HG03457 (cell line): ENCODE results near the gene TTYH1.

Experiments
- ATAC-seq: cut with Tn5 transposase; IDR thresholded peaks from one replicate; pipeline ENCODE4 v1.9.1; 2021; ENCODE audit warnings: moderate number of reproducible peaks; ENCODE audit not compliant: unreplicated experiment

TTYH1 gene

GRCh38 chr19:54421169-54421516, 5.9 kb downstream of the TTYH1 start:
- ATAC-seq = no peak

- ATAC-seq = no peak
Measured at GRCh38 chr19:54421521-54421920, 6.3 kb downstream of the TTYH1 start.

DNA sequence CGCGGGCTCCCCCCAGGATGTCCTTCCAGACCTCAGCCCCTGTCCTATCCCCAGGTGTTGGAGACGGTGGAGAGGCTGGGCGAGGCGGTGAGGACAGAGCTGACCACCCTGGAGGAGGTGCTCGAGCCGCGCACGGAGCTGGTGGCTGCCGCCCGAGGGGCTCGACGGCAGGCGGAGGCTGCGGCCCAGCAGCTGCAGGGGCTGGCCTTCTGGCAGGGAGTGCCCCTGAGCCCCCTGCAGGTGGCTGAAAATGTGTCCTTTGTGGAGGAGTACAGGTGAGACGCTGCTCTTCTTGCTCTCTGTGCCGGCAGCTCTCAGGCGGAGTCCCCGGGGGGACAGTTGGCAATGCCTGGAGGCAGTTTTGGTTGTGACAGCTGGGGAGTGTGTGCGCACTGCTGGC, 6.9 kb downstream of the TTYH1 start:
- ATAC-seq = no peak

- ATAC-seq = no peak
Measured at GRCh38 chr19:54424201-54424600, 8.9 kb downstream of the TTYH1 start.

DNA sequence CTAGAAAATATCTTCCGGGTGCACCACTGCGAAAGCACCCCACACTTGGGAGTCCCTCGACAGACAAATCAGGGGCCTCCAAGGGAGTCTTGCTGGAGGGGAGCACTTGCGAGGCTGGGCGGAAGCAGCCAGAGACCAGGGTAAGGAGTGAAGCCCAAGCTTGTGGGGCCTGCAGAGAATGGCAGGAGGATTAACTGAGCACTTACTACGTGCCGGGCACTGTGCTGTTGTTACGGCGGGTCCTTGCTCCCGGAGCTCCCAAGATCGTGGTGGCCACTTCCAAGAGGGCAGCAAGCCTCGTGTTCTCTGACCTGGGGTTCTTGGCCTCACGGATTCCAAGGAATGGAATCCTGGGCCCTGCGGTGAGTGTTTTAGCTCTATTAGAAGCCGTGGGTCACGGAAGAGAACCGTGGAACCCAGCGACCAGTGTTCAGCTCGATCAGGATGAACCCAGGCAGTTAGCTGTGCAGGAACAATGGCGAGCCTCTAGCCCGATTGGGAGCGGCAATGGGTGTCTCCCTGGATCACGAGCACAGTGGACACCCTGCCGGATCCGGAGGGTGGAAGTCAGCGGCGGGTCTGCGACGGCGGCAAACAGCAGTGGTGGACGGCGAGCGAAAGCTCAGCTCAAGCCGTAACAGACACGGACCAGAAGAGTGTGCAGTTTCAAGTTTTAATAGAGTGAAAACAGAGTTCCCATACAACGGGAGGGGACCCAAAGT, 9.6 kb downstream of the TTYH1 start:
- no peak for ATAC-seq

- no peak for ATAC-seq
Measured at GRCh38 chr19:54425382-54425723, 10.1 kb downstream of the TTYH1 start.

DNA sequence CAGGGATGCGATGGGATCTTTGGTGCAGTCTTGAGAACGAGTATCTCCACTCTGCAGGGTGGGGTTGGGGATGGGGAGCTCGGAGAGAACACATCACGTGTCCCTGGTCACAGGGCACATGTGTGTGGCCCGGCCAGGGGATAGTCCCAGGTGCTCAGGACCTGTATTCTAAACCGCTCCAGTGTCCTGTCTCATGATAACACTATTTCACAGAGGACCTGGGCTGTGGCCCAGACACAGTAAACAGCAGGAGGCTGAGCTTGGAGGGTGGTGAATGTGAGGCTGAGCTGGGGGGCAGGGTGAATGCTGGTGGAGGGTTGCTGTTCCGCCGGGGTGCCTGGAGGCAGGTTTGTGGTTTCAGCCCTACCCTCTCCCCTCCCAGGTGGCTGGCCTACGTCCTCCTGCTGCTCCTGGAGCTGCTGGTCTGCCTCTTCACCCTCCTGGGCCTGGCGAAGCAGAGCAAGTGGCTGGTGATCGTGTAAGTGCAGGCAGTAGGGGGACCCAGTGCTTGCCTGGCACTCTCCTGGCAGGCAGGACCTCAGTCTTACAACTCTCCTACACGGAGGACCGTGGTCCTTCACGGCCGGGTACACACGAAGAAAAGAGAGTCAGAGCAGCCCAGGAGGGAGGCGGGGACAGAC, 11.1 kb downstream of the TTYH1 start:
- ATAC-seq = no peak

DNA sequence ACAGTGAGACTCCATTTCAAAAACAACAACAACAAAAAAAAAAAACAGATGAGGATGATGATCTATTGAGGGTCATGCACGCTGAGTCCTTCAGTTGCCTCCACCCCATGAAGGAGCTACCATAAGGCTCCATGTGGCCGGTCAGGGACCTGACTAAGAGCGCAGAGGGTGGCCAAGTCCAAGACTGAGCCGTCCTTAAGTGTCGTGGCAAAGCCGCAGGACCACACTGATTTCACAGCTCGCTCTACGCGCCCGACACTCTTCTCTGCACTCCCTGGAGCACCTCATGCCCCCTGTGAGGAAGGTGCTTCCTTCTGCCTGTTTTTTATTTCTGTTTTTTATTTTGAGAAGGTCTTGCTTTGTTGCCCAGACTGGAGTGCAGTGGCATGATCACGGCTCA, 12.3 kb downstream of the TTYH1 start:
- no peak for ATAC-seq

DNA sequence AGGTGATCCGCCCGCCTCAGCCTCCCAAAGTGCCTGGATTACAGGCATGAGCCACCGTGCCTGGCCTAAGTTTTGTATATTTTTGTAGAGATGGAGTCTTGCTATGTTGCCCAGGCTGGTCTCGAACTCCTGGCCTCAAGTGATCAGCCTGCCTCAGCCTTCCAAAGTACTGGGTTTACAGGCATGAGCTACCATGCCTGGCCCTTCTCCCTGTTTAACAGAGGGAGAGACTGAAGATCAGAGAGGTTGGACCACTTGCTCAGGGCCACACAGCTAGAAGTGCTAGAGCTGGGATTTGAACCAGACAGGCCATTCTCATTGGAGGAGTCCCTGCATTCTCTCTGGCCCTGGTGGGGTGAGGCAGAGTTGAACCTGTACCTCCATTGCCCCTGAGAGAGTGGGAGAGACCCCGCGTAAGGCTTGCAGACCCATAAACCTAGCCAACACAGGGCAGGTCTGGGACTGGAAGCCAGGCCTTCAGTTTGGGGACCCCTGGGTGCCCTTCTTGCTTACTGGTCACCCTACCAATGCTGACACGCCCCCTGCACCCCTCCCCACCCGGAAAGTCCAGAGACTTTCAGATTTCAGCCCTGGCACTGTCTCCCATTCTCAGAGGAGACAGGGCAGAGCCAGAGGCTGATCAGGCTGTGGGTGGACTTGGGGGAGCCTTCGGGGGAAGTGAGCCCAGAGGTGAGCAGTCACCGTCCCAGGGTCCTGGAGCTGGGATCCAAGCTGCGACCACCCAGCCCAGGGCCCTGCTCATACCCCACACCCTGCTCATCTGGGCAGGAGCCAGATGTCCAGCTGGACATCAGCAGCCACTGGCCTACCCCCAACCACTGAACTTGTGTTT, 13.3 kb downstream of the TTYH1 start:
- ATAC-seq = no peak

GRCh38 chr19:54429176-54429495, 13.9 kb downstream of the TTYH1 start:
- no peak for ATAC-seq

DNA sequence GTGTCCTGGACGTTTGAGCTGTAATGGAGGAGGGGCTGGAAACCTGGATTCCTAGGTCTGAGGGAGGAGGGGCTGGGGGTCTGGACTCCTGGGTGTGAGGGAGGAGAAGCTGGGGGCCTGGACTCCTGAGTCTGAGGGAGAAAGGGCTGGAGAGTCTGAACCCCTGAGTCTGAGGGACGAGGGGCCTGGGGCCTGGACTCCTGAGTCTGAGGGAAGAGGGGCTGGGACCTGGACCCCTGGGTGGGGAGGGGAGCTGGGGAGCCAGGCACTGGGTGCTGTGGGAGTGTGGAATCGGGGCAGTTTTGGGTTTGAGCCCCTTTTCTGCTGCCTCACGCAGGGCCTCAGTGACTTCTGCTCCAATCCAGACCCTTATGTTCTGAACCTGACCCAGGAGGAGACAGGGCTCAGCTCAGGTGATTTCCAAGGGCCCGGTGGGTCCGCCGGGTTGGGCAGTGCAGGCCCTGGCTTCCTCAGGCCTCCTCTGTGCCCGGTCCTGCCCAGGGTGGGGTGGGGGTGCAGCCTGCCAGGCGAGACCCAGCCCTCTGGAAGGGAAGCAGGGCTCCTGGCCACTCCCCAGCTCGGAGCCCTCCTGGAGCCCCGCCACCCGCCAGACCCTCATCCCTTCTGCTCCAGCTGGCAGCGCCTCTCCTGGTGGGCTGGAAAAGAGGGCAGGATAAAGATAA, 14.4 kb downstream of the TTYH1 start:
- ATAC-seq = no peak

GRCh38 chr19:54430306-54431254, 15.3 kb downstream of the TTYH1 start:
- ATAC-seq = no peak

DNA sequence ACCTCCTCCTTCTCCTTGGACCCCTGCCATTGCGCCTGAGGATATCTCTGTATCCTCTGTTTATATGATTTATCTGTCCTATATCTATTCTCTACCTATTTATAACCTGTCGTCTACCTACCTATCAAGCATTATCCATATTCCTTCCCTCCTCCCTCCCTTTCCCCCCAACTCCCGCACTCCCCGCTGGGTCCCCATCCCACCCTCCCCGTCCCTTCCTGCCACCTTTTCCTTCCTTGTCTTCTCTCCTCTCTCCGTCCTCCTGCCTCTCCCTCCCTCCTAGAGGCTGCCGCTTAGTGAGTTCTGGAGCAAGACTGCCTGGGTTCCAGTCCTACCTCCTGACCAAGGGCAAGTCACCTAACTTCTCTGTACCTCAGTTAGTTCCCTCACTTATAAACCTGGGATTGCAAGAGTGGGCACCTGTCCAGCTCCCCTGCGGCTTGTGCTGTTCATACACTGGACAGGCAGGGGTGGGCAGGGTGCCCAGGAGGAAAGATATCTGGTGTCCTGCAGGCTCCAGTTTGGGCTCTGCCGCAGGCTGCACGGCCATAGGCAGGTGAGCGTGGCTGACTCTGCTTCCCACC, 16.1 kb downstream of the TTYH1 start:
- no peak for ATAC-seq

DNA sequence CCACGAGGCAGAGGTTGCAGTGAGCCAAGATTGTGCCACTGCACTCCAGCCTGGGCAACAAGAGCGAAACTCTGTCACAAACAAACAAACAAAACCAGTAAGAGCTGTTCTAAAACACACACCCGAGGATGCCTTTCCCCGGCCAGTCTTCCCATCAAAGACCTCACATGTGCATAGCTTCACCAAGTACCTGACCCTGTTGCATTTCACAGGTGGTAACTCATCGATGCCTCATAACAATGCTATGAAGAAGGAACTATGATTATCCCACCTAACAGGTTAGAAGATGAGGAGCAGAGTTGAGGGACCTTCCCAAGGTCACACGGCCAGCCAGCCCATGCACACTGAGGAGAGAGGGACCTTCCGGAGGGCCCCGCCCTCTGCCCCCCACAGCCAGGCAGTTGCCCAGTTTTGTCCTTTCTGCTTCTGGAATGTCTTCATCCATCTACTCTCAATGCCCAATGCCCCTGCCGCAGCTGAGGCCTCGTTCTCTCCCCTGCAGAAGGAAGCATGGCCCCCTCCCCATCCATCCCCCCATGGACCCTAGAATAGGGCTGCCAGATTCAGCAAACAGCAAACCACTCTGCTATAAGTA, 17.0 kb downstream of the TTYH1 start:
- ATAC-seq = no peak

- no peak for ATAC-seq
Measured at GRCh38 chr19:54433697-54434096, 18.4 kb downstream of the TTYH1 start.

GRCh38 chr19:54434112-54434872, 19.0 kb downstream of the TTYH1 start:
- ATAC-seq = no peak

DNA sequence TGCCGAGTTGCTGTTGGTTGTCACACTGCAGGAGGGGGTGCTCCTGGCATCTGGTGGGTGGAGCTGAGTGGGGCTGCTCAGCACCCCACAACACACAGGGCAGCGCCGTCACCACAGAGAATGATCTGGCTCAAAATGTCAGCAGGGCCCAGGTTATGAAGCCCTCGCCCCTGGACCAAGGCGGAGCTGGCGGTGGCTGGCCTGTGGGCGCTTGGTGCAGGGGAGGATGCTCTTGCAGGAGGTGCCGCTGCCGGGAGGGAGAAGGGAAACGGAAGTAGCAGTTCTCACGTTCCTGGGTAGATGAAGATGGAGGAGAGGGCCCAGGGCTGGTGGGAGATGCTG, 19.6 kb downstream of the TTYH1 start:
- ATAC-seq = no peak

DNA sequence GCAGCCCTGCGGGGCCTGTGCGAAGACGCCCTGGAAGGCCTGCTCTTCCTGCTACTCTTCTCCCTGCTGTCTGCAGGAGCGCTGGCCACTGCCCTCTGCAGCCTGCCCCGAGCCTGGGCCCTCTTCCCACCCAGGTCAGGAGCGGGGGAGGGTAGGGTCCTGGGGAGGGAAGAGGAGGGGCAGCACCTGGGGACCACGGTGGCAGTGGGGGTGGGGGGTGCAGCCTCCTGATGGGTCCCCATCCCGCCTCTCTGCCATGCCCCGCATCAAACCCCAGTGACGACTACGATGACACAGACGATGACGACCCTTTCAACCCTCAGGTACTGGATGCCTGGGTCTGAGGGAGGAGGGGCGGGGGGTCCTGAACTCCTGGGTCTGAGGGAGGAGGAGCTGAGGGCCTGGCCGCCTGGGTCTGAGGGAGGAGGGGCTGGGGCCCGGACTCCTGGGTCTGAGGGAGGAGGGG, 20.3 kb downstream of the TTYH1 start:
- no peak for ATAC-seq

DNA sequence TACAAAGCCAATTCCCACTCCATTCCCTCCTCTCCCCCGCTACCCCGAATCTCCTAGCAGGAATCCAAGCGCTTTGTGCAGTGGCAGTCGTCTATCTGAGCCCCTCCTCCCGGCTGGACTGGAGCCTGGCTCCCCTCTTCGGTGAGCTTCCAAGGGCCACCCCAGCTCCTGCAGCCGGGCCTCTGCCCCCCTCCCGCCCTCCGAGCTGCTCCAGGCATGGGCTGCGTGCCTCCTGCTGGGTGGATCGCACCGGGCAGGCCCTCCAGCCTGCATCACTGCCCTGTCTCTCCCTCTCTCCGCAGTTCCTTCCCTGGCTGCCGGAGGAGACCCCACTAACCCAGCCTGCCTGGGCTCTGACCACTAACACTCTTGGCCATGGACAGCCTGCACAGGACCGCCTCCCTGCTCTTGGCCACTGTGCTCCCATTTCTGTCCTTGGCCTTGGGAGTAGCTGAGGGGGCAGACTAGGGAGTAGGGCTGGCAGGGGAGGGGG, 20.8 kb downstream of the TTYH1 start:
- ATAC-seq = no peak
